GM18870 (cell line): ENCODE measurements around the gene WAC.
"Not testable (repeated sequence)": the region's sequence is repeated elsewhere in the genome, so short reads cannot be mapped to it uniquely, and the experiment has no call there.

Experiments
- ATAC-seq: cut with Tn5 transposase; IDR thresholded peaks from one replicate; pipeline ENCODE4 v1.9.1; 2021; ENCODE audit warnings: moderate library complexity; ENCODE audit not compliant: unreplicated experiment

WAC gene

GRCh38 chr10:28560617-28561016 lies 27.7 kb downstream of the WAC start:
- no peak for ATAC-seq

GRCh38 chr10:28561531-28561930 lies 28.6 kb downstream of the WAC start:
- ATAC-seq: no peak

GRCh38 chr10:28564905-28565304 lies 32.0 kb downstream of the WAC start:
- no peak for ATAC-seq

- no peak for ATAC-seq
Measured at GRCh38 chr10:28566458-28567015, 33.6 kb downstream of the WAC start.

- no peak for ATAC-seq
Measured at GRCh38 chr10:28569506-28570159, 36.7 kb downstream of the WAC start.

GRCh38 chr10:28570598-28570997 lies 37.7 kb downstream of the WAC start:
- no peak for ATAC-seq

- no peak for ATAC-seq
Measured at GRCh38 chr10:28571265-28571664, 38.3 kb downstream of the WAC start.

- not testable (repeated sequence) for ATAC-seq
Measured at GRCh38 chr10:28574214-28574613, 41.3 kb downstream of the WAC start.

GRCh38 chr10:28575852-28576251 lies 42.9 kb downstream of the WAC start:
- ATAC-seq: no peak

- ATAC-seq: no peak
Measured at GRCh38 chr10:28577506-28577905, 44.6 kb downstream of the WAC start.

- no peak for ATAC-seq
Measured at GRCh38 chr10:28578454-28578853, 45.5 kb downstream of the WAC start.

GRCh38 chr10:28580825-28581224 lies 47.9 kb downstream of the WAC start:
- ATAC-seq: no peak

GRCh38 chr10:28581916-28582315 lies 49.0 kb downstream of the WAC start:
- no peak for ATAC-seq

- no peak for ATAC-seq
Measured at GRCh38 chr10:28585076-28585475, 52.2 kb downstream of the WAC start.

GRCh38 chr10:28586176-28586575 lies 53.3 kb downstream of the WAC start:
- ATAC-seq: no peak

GRCh38 chr10:28587270-28587969 lies 54.5 kb downstream of the WAC start:
- no peak for ATAC-seq

- ATAC-seq: no peak
Measured at GRCh38 chr10:28587970-28588290, 55.0 kb downstream of the WAC start.

- no peak for ATAC-seq
Measured at GRCh38 chr10:28592953-28593352, 60.0 kb downstream of the WAC start.

GRCh38 chr10:28593811-28594210 lies 60.9 kb downstream of the WAC start:
- ATAC-seq: no peak

- ATAC-seq: no peak
Measured at GRCh38 chr10:28594406-28594805, 61.5 kb downstream of the WAC start.

- no peak for ATAC-seq
Measured at GRCh38 chr10:28595613-28596012, 62.7 kb downstream of the WAC start.

GRCh38 chr10:28600056-28600455 lies 67.1 kb downstream of the WAC start:
- ATAC-seq: no peak

- ATAC-seq: no peak
Measured at GRCh38 chr10:28601012-28601411, 68.1 kb downstream of the WAC start.
